Ovary (tissue), 3 donors: ENCODE measurements around the gene TEAD3.

ENCODE experiments used
- POLR2A ChIP-seq: fragments of 450-650 bp; IDR thresholded peaks from one replicate; pipeline ENCODE4 v1.6.1; 2017; ENCODE audit warnings: antibody characterized with exemption, mild to moderate bottlenecking, moderate library complexity
- TF ChIP-seq, protein P1 (sequence below), 3 donors: fragments of 450-650 bp in 2 of 3; fragments of 200-600 bp in 1 of 3; IDR thresholded peaks; one replicate each; pipeline versions ENCODE4 v1.5.1 to v1.8.0; 2016 to 2022; ENCODE audit warnings: antibody characterized with exemption in 3 of 3, mild to moderate bottlenecking in 1 of 3
- donor health status: DM: no; HTN: no; CAD: no.

DNA sequence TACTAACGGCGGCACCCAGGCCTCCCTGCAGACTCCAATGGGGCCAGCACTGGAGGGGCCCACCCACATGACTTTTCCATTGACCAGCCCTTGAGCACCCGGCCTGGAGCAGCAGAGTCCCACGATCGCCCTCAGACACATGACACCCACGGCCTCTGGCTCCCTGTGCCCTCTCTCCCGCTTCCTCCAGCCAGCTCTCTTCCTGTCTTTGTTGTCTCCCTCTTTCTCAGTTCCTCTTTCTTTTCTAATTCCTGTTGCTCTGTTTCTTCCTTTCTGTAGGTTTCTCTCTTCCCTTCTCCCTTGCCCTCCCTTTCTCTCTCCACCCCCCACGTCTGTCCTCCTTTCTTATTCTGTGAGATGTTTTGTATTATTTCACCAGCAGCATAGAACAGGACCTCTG lies 70.8 kb downstream of the TEAD3 start:
- TF ChIP-seq POLR2A = no peak
- TF ChIP-seq, protein P1, sequence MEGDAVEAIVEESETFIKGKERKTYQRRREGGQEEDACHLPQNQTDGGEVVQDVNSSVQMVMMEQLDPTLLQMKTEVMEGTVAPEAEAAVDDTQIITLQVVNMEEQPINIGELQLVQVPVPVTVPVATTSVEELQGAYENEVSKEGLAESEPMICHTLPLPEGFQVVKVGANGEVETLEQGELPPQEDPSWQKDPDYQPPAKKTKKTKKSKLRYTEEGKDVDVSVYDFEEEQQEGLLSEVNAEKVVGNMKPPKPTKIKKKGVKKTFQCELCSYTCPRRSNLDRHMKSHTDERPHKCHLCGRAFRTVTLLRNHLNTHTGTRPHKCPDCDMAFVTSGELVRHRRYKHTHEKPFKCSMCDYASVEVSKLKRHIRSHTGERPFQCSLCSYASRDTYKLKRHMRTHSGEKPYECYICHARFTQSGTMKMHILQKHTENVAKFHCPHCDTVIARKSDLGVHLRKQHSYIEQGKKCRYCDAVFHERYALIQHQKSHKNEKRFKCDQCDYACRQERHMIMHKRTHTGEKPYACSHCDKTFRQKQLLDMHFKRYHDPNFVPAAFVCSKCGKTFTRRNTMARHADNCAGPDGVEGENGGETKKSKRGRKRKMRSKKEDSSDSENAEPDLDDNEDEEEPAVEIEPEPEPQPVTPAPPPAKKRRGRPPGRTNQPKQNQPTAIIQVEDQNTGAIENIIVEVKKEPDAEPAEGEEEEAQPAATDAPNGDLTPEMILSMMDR (IDR thresholded peaks at IDR 0.05) = no peak
